WTC11 (cell line): ENCODE results near the gene PA2G4. TPM values are rescaled to one million over a fixed set of nuclear protein-coding genes. Genes with fewer than 3 reads are reported as not detected.

ENCODE experiments used
- ATAC-seq: fragments of 200-7000 bp; cut with Tn5 transposase; 2 replicates; pipeline ENCODE4 v1.10.0; 2021; ENCODE audit warnings: mild to moderate bottlenecking, moderate library complexity
- CTCF ChIA-PET: fragments of 300-600 bp; sonication (Branson Sonifier 250); formaldehyde crosslinking; loops from one replicate; lab custom pipeline; 2021; ENCODE audit warnings: antibody characterized with exemption; lab: Charles Lee
- POLR2A ChIA-PET: fragments of 350-600 bp; sonication (Branson Sonifier 250); formaldehyde crosslinking; loops from one replicate; lab custom pipeline; 2021; ENCODE audit warnings: antibody characterized with exemption; lab: Charles Lee
- DNase-seq: peaks from one replicate; pipeline ENCODE4 v3.0.0; 2021; ENCODE audit warnings: low spot score
- H3K27ac Mint-ChIP-seq: 2 replicates; pipeline ENCODE4 v1.8.0; 2021; ENCODE audit warnings: mixed read lengths
- H3K27me3 Mint-ChIP-seq: 2 replicates; pipeline ENCODE4 v1.8.0; 2021; ENCODE audit warnings: low read depth, mild to moderate bottlenecking, moderate library complexity, mixed read lengths
- H3K36me3 Mint-ChIP-seq: 2 replicates; pipeline ENCODE4 v1.8.0; 2021; ENCODE audit warnings: mixed read lengths
- H3K4me1 Mint-ChIP-seq: 2 replicates; pipeline ENCODE4 v1.8.0; 2022; ENCODE audit warnings: mixed read lengths
- H3K4me3 Mint-ChIP-seq: 2 replicates; pipeline ENCODE4 v1.8.0; 2021; ENCODE audit warnings: mild to moderate bottlenecking, moderate library complexity, mixed read lengths
- H3K9me3 Mint-ChIP-seq: 2 replicates; pipeline ENCODE4 v1.8.0; 2021; ENCODE audit warnings: mixed read lengths
- KAT7 ChIP-seq: sonication (generic); formaldehyde crosslinking; IDR thresholded peaks from 2 replicates; pipeline ENCODE4 v1.8.1; 2023; ENCODE audit warnings: missing genetic modification reagents, mild to moderate bottlenecking, borderline replicate concordance
- SMAD3 ChIP-seq: sonication (generic); formaldehyde crosslinking; IDR thresholded peaks from 2 replicates; pipeline ENCODE4 v1.8.0; 2022; ENCODE audit warnings: missing genetic modification reagents, mild to moderate bottlenecking, borderline replicate concordance
- TCF7 ChIP-seq: sonication (generic); formaldehyde crosslinking; IDR thresholded peaks from 2 replicates; pipeline ENCODE4 v1.8.0; 2022; ENCODE audit warnings: mild to moderate bottlenecking, low read depth, missing genetic modification reagents, moderate library complexity
- TEAD1 ChIP-seq: sonication (generic); formaldehyde crosslinking; IDR thresholded peaks from 2 replicates; pipeline ENCODE4 v1.8.0; 2022; ENCODE audit warnings: mild to moderate bottlenecking, missing genetic modification reagents
- ZBTB21 ChIP-seq: sonication (generic); formaldehyde crosslinking; IDR thresholded peaks from 2 replicates; pipeline ENCODE4 v1.8.1; 2023; ENCODE audit warnings: mild to moderate bottlenecking, missing genetic modification reagents, borderline replicate concordance
- ZNF263 ChIP-seq: sonication (generic); formaldehyde crosslinking; IDR thresholded peaks from 2 replicates; pipeline ENCODE4 v1.8.1; 2022; ENCODE audit warnings: low read depth, mild to moderate bottlenecking, moderate library complexity, missing genetic modification reagents
- ZNF317 ChIP-seq: sonication (generic); formaldehyde crosslinking; IDR thresholded peaks from 2 replicates; pipeline ENCODE4 v1.8.1; 2023; ENCODE audit warnings: low read depth, mild to moderate bottlenecking, moderate library complexity, missing genetic modification reagents, borderline replicate concordance
- ZNF396 ChIP-seq: fragments of 250-450 bp; sonication (Bioruptor Pico); IDR thresholded peaks from 2 replicates; pipeline ENCODE4 v1.8.0; 2021; ENCODE audit warnings: mild to moderate bottlenecking, moderate library complexity, borderline replicate concordance
- ZNF416 ChIP-seq: fragments of 250-450 bp; sonication (Bioruptor Pico); IDR thresholded peaks from 2 replicates; pipeline ENCODE4 v1.9.0; 2021; ENCODE audit warnings: mild to moderate bottlenecking, inconsistent platforms
- total RNA-seq: library from RNA; stranded (reverse); gene quantifications from 3 replicates; pipeline ENCODE4 v1.2.3, GENCODE V29; 2021
- TF ChIP-seq, protein P1 (sequence below): sonication (generic); formaldehyde crosslinking; IDR thresholded peaks from 2 replicates; pipeline ENCODE4 v1.8.1; 2023; ENCODE audit warnings: mild to moderate bottlenecking, missing genetic modification reagents, borderline replicate concordance
- TF ChIP-seq, protein P2 (sequence below): sonication (generic); formaldehyde crosslinking; conservative IDR thresholded peaks from 2 replicates; pipeline ENCODE4 v1.8.1; 2023; ENCODE audit warnings: mild to moderate bottlenecking, low read depth, missing genetic modification reagents, moderate library complexity
- TF ChIP-seq, protein P3 (sequence below): sonication (generic); formaldehyde crosslinking; IDR thresholded peaks from 2 replicates; pipeline ENCODE4 v1.8.1; 2022; ENCODE audit warnings: mild to moderate bottlenecking, missing genetic modification reagents, moderate library complexity, borderline replicate concordance
- TF ChIP-seq, protein P4 (sequence below): fragments of 250-450 bp; sonication (Bioruptor Pico); IDR thresholded peaks from 2 replicates; pipeline ENCODE4 v1.9.0; 2021; ENCODE audit warnings: moderate library complexity, mild to moderate bottlenecking, inconsistent platforms, borderline replicate concordance
- TF ChIP-seq, protein P5 (sequence below): sonication (generic); formaldehyde crosslinking; IDR thresholded peaks from 2 replicates; pipeline ENCODE4 v1.8.1; 2023; ENCODE audit warnings: mild to moderate bottlenecking, missing genetic modification reagents

PA2G4 gene
- total RNA-seq, 1 experiment from 2014 or later = 249 TPM

DNA sequence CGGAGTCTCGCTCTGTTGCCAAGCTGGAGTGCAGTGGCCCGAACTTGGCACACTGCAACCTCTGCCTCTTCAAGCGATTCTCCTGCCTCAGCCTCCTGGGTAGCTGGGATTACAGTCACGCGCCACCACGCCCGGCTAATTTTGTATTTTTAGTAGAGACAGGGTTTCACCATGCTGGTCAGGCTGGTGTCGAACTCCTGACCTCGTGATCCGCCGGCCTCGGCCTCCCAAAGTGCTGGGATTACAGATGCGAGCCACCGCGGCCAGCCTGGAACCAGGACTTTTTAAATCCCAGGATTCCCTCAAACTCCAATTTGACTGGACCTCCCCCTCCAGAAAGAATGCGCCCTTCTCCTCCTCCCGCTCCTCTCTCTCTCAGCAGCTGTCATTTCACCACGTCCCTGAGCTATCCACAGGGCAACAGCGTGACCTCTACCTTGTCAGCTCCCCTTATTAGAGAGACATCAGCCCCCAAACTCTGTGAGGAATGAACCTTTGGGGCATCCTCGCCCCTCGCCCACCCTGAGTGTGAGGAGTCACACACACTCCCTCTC lies 25.7 kb downstream of the PA2G4 start:
- CTCF ChIA-PET = interaction anchor here (1.0 to 4.2 kb wide), 2 partner anchors 22 to 59 kb away, joined by 4 to 22 read pairs; partner anchors contain the start of genes MYL6B and SMARCC2
- no peaks in the 10 kb centered on the region; the same call in 1 of the 2 replicates for H3K27me3 Mint-ChIP-seq
- H3K27ac Mint-ChIP-seq = no peak overlapping the region
- peaks cover 30% of the 10 kb centered on the region for H3K4me1 Mint-ChIP-seq
- no peak for ATAC-seq
- H3K4me3 Mint-ChIP-seq = peak overlapping the region; percentile 98
- H3K36me3 Mint-ChIP-seq = peaks cover 44% of the 10 kb centered on the region
- no peaks in the 10 kb centered on the region for H3K9me3 Mint-ChIP-seq
- no peak for DNase-seq
- TF ChIP-seq, protein P1, sequence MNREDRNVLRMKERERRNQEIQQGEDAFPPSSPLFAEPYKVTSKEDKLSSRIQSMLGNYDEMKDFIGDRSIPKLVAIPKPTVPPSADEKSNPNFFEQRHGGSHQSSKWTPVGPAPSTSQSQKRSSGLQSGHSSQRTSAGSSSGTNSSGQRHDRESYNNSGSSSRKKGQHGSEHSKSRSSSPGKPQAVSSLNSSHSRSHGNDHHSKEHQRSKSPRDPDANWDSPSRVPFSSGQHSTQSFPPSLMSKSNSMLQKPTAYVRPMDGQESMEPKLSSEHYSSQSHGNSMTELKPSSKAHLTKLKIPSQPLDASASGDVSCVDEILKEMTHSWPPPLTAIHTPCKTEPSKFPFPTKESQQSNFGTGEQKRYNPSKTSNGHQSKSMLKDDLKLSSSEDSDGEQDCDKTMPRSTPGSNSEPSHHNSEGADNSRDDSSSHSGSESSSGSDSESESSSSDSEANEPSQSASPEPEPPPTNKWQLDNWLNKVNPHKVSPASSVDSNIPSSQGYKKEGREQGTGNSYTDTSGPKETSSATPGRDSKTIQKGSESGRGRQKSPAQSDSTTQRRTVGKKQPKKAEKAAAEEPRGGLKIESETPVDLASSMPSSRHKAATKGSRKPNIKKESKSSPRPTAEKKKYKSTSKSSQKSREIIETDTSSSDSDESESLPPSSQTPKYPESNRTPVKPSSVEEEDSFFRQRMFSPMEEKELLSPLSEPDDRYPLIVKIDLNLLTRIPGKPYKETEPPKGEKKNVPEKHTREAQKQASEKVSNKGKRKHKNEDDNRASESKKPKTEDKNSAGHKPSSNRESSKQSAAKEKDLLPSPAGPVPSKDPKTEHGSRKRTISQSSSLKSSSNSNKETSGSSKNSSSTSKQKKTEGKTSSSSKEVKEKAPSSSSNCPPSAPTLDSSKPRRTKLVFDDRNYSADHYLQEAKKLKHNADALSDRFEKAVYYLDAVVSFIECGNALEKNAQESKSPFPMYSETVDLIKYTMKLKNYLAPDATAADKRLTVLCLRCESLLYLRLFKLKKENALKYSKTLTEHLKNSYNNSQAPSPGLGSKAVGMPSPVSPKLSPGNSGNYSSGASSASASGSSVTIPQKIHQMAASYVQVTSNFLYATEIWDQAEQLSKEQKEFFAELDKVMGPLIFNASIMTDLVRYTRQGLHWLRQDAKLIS (CRISPR knock-in tag) = no peak
- no peak for TF ChIP-seq TCF7
- TF ChIP-seq KAT7 (CRISPR knock-in tag) = no peak
- TF ChIP-seq ZNF263 (CRISPR knock-in tag) = no peak
- TF ChIP-seq ZNF416 (CRISPR knock-in tag) = no peak
- TF ChIP-seq ZNF317 (CRISPR knock-in tag) = no peak
- TF ChIP-seq TEAD1 = no peak
- TF ChIP-seq SMAD3 (CRISPR knock-in tag) = no peak
- POLR2A ChIA-PET = interaction anchor here (5.3 kb wide), 1 partner anchor 31 kb away, joined by 104 read pairs; the partner anchor contains the start of gene MYL6

DNA sequence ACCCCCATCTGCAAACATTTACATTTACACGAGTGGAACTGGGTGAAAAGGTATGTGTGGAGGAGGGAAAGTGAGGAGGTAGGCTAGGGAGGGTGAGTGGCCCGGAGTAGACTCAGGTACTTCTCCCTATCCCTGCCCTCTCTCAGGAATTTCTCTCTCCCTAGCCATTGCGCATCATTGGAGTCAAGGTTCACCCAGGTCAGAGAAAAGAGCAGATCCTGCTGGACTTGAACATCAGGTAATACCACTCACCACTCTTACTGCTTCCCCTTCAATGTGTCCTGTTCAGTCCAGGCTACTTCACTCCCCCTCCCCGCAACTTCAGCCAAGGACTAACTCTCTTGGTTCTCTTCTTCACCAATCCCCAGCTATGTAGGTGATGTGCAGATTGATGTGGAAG lies 26.5 kb downstream of the PA2G4 start:
- TF ChIP-seq, protein P2, sequence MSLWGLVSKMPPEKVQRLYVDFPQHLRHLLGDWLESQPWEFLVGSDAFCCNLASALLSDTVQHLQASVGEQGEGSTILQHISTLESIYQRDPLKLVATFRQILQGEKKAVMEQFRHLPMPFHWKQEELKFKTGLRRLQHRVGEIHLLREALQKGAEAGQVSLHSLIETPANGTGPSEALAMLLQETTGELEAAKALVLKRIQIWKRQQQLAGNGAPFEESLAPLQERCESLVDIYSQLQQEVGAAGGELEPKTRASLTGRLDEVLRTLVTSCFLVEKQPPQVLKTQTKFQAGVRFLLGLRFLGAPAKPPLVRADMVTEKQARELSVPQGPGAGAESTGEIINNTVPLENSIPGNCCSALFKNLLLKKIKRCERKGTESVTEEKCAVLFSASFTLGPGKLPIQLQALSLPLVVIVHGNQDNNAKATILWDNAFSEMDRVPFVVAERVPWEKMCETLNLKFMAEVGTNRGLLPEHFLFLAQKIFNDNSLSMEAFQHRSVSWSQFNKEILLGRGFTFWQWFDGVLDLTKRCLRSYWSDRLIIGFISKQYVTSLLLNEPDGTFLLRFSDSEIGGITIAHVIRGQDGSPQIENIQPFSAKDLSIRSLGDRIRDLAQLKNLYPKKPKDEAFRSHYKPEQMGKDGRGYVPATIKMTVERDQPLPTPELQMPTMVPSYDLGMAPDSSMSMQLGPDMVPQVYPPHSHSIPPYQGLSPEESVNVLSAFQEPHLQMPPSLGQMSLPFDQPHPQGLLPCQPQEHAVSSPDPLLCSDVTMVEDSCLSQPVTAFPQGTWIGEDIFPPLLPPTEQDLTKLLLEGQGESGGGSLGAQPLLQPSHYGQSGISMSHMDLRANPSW = no peak
- TF ChIP-seq, protein P3, sequence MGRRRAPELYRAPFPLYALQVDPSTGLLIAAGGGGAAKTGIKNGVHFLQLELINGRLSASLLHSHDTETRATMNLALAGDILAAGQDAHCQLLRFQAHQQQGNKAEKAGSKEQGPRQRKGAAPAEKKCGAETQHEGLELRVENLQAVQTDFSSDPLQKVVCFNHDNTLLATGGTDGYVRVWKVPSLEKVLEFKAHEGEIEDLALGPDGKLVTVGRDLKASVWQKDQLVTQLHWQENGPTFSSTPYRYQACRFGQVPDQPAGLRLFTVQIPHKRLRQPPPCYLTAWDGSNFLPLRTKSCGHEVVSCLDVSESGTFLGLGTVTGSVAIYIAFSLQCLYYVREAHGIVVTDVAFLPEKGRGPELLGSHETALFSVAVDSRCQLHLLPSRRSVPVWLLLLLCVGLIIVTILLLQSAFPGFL = no peak
- TF ChIP-seq, protein P4, sequence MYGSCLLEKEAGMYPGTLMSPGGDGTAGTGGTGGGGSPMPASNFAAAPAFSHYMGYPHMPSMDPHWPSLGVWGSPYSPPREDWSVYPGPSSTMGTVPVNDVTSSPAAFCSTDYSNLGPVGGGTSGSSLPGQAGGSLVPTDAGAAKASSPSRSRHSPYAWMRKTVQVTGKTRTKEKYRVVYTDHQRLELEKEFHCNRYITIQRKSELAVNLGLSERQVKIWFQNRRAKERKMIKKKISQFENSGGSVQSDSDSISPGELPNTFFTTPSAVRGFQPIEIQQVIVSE = no peak
- TF ChIP-seq, all 79 proteins: peak for 0
- Mint-ChIP-seq H3K9me3 (no peaks in the 10 kb centered on the region), H3K27me3 (no peaks in the 10 kb centered on the region; the same call in 1 of the 2 replicates), H3K4me3 (peak overlapping the region; percentile 98; the same call in 1 of the 2 replicates), H3K27ac (no peak overlapping the region; the same call in 1 of the 2 replicates), H3K36me3 (peaks cover 46% of the 10 kb centered on the region), H3K4me1 (peaks cover 29% of the 10 kb centered on the region)
- POLR2A ChIA-PET = interaction anchor here (5.3 kb wide), 1 partner anchor 30 kb away, joined by 104 read pairs; the partner anchor contains the start of gene MYL6
- DNase-seq (no peak), ATAC-seq (no peak)
- CTCF ChIA-PET = no interaction called here

DNA sequence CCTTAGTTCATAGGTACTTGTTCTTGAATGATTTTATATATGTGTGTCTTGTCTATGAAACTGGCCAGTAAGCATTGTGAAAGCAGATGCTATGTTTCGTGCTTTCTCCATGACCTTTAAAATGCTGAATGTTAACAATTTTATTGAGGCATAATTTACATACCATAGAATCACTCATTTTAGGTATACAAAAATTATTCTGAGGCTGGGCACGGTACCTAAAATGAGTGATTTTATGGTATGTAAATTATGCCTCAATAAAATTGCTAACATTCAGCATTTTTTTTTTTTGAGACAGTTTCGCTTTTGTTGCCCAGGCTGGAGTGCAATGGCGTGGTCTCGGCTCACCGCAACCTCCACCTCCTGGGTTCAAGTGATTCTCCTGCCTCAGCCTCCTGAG lies 30.5 kb downstream of the PA2G4 start:
- DNase-seq = no peak
- H3K27ac Mint-ChIP-seq = no peak overlapping the region

More for the DNA sequence above, 30.5 kb downstream of the PA2G4 start:
- H3K36me3 Mint-ChIP-seq = peaks cover 83% of the 10 kb centered on the region
- TF ChIP-seq, protein P5, sequence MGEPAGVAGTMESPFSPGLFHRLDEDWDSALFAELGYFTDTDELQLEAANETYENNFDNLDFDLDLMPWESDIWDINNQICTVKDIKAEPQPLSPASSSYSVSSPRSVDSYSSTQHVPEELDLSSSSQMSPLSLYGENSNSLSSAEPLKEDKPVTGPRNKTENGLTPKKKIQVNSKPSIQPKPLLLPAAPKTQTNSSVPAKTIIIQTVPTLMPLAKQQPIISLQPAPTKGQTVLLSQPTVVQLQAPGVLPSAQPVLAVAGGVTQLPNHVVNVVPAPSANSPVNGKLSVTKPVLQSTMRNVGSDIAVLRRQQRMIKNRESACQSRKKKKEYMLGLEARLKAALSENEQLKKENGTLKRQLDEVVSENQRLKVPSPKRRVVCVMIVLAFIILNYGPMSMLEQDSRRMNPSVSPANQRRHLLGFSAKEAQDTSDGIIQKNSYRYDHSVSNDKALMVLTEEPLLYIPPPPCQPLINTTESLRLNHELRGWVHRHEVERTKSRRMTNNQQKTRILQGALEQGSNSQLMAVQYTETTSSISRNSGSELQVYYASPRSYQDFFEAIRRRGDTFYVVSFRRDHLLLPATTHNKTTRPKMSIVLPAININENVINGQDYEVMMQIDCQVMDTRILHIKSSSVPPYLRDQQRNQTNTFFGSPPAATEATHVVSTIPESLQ (CRISPR knock-in tag) = no peak
- TF ChIP-seq ZBTB21 (CRISPR knock-in tag) = no peak
- TF ChIP-seq ZNF396 (CRISPR knock-in tag) = no peak
- TF ChIP-seq, protein P1 (CRISPR knock-in tag) = no peak
- TF ChIP-seq, protein P4 = no peak
- H3K4me1 Mint-ChIP-seq = peaks cover 5% of the 10 kb centered on the region
- H3K27me3 Mint-ChIP-seq = no peaks in the 10 kb centered on the region
- no peak overlapping the region for H3K4me3 Mint-ChIP-seq
- H3K9me3 Mint-ChIP-seq = peaks cover 3% of the 10 kb centered on the region
- ATAC-seq = no peak
- ChIA-PET CTCF (interaction anchor here (0.7 kb wide), 2 partner anchors 54 to 55 kb away, joined by 3 read pairs; no protein-coding TSS in a partner anchor), POLR2A (no interaction called here)
